SH-SY5Y (cell line): Measurements from ENCODE around the gene ADCY3.

Experiments
- GATA2 ChIP-seq: IDR thresholded peaks from 2 replicates; pipeline ENCODE4 v1.6.1; 2011; ENCODE audit warnings: mild to moderate bottlenecking, low read depth, low read length
- GATA3 ChIP-seq: IDR thresholded peaks from 2 replicates; pipeline ENCODE4 v1.6.1; 2011; ENCODE audit warnings: low read depth, mild to moderate bottlenecking, low read length, moderate library complexity

ADCY3 gene

DNA sequence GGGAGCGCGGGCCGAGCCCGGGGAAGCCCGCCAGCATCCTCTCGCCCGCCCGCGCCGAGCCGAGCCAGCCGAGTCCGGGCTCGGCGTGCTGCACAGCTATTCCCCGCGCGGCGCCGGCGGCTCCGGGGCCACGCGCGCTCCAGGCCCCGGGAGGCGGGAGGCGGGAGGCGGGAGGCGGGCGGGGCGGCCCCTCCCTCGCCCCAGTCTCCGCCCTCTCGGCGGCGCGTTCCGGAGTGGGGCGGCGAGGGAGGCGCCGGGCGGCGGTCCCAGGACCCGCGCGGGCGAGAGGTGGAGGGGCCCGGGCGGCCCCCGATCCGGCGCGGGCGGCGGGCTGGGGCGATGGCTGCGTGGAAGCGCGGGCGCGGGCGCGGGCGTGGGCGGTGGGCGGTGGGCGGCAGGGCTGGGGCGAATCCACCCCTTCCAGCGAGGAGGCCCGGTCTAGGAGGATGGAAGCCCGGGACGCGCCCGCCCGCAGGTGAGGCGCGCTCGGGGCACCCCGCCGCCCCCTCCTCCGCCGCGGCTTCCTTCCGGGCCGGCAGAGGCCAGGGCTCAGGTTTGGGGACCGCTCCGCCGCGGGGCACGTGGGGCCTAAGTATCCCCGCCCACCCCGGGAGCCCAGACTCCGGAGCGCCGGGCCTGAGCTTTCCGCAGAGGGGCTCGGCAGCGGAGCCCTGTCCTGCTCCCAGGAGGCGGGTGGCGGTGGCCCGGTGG, at the start of gene ADCY3:
TSS of gene ADCY3 (minus strand) at position 140 of the 711 bp plus-strand sequence. CDS start 1,250 bp downstream, outside the sequence.
- TF ChIP-seq GATA2 = no peak

GRCh38 chr2:24969784-24970183, 49.7 kb upstream of the ADCY3 start:
- TF ChIP-seq GATA2 = no peak
- TF ChIP-seq GATA3 = no peak

DNA sequence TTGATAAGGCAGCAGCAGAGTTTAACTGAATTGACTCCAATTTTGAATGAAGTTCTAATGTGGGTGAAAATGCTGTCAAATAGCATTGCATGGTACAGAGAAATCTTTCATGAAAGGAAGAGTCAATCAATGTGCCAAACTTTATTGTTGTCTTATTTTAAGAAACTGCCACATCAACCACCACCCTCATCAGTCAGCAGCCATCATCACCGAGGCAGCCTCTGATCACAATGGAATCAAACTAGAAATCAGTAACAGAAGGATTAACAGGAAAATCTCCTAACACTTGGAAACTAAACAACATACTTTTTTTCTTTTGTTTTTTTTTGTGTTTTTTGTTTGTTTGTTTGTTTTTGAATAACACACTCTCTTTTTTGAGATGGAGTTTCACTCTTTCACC, 41.9 kb upstream of the ADCY3 start:
- TF ChIP-seq GATA2 (no peak), GATA3 (no peak)

DNA sequence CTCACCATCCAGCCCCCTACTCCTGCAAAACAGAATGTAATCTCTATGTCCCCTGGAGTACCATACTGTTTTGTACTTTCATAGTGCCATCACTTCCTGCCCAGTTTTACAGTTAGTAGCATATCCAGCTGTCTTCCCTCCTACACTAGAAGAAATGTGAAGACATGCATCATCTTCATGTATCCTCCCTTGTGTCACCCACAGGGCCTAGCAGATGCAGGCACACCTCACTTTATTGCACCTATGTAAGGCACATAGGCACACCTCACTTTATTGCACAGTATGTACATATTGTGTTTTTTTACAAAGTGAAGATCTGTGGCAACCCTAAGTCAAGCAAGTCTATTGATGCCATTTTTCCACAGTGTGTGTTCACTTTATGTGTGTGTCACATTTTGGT, 39.7 kb upstream of the ADCY3 start:
- TF ChIP-seq GATA2 (no peak), GATA3 (no peak)

GRCh38 chr2:24958411-24958935, 38.4 kb upstream of the ADCY3 start:
- TF ChIP-seq GATA3 (no peak), GATA2 (no peak)

DNA sequence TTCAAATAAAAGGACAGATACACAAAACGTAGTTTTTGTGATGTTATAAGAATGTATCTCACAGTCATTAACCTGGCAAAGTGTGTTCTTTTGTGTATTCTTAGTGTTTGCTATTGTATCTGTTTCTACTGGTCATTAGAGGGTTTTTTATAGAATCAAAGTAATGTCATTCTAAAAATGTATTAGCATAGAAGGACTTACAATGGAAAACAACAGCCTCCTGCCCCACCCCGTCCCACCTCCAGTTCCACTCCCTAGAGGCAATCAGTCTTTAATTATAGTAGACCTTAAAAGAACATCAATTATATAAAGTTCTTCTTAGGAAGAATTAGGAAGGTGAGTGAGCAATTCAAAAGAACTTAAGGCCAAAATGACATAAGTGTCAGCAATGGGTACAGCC, 37.9 kb upstream of the ADCY3 start:
- TF ChIP-seq GATA2 (no peak), GATA3 (no peak)

GRCh38 chr2:24957221-24957620, 37.2 kb upstream of the ADCY3 start:
- no peak for TF ChIP-seq GATA2
- no peak for TF ChIP-seq GATA3

- TF ChIP-seq GATA2 (no peak), GATA3 (no peak)
Measured at GRCh38 chr2:24955921-24956320, 35.9 kb upstream of the ADCY3 start.

DNA sequence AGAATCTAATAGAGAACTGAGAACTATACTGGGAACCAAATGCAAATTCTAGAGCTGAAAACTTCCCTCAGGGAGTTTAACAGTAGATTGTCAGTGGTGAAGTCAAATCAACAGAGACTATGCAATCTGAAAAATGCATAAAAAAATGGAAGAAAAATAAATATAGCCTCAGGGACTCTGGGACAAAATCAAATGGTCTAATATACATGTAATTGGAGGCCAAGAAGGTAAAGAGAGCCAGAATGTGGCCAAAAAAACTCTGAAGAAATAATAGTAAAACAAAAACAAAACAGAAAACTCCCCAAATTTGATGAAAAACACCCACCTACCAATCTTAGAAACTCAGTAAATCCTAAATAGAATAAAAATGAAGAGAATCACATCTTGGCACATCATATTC, 35.2 kb upstream of the ADCY3 start:
- TF ChIP-seq GATA2 = no peak
- TF ChIP-seq GATA3 = no peak

DNA sequence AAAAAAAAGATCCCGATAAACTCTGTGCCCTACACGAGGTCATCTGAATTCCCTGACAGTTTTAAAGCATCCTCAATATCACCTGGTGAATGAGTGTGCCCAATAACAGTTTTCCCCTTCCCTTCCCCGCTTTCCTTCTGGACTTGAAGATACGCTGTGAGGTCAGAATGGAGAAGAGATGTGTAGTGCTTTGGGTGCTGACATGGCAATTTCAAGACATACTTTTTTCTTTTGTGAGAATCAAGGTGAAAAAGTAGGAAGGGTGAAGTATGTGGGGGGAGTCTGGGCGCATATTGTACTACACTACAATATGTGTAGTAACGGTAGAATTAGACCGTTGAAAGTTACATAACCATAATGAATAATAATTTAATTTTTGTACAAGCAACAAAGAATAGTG, 30.1 kb upstream of the ADCY3 start:
- TF ChIP-seq GATA3 = no peak
- TF ChIP-seq GATA2 = no peak

DNA sequence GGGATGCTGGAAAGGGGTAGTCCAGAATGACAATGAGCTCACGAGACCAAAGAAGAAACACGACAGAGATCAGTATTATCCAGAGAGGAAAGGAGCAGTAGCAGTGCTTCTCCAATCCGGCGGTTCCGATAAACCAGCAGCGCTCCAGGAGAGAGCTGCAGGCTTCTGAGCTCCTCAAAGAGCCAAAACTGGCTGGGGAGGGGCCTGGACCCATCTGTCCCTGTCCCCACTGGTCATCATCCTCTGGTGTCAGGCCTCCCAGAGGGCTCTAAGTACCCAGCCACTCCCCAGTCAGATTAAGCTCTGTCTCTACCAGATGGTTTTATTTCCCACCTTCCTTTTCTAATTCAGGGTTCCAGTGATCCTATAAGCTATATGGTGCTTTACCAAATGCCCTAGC, 28.5 kb upstream of the ADCY3 start:
- TF ChIP-seq GATA3 = no peak

DNA sequence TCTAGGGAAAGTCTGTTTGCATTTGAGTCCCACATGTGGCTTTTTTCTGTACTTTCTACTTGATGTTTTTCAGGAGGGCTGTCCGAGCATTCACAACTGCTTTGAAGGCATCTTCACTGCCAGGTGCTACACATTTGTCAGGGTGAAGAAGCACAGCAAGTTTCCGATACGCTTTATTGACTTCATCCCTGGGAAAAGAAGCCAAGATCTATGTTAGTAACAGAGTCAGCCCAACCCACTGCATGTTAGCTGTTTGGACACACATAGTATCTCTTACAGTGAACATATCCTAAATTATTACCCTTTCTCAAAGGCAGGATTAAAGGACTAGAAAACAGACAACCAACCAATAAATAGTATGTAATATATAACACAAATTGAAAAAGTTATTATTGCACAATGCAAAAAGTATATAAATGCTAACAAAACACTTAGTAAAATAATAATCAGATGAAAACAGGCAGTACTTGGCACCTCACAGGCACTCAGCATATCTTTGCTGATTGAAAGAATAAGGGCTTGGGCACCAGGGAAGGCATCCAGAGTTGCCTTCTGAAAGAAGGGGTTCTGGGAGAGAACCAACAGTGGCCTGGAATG, 27.6 kb upstream of the ADCY3 start:
- TF ChIP-seq GATA2 (no peak), GATA3 (no peak)

- TF ChIP-seq GATA2 = no peak
- TF ChIP-seq GATA3 = no peak
Measured at GRCh38 chr2:24945907-24946306, 25.9 kb upstream of the ADCY3 start.

GRCh38 chr2:24943427-24944053, 23.5 kb upstream of the ADCY3 start:
- no peak for TF ChIP-seq GATA3
- no peak for TF ChIP-seq GATA2

GRCh38 chr2:24939353-24939752, 19.3 kb upstream of the ADCY3 start:
- no peak for TF ChIP-seq GATA2
- no peak for TF ChIP-seq GATA3

DNA sequence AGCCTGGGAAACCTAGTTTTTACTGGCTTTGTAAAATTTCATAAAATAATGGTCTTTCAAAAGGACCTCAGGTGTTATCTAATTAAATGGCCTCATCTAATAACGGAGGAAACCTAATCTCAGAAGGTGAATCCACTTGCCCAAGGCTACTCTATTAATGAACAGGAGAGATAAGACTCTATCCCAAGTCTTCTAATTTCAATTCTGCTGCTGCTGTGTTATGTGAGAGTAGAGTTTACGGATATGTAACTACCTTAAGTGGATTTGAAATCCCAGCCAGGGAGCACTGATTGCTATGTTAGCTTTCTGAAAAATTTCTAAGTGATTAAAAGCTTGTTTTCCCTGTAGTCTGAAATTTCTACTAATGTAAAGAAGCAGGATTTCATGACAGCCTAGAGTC, 17.2 kb upstream of the ADCY3 start:
- no peak for TF ChIP-seq GATA3
- TF ChIP-seq GATA2 = no peak
